Fibroblast of mammary gland (primary cell): Measurements from ENCODE around the gene BTBD3.

Source experiments
- DNase-seq: peaks from one replicate; pipeline ENCODE4 v3.0.0-alpha.2; 2010; ENCODE audit warnings: low read depth
- H3K4me3 ChIP-seq: 2 replicates; pipeline ENCODE4 v1.5.1; 2011; ENCODE audit warnings: low read depth, mild to moderate bottlenecking, low read length, moderate library complexity; ENCODE audit not compliant: control insufficient read depth
- TF ChIP-seq, protein P1 (sequence below): conservative IDR thresholded peaks from 2 replicates; pipeline ENCODE4 v1.5.1; 2011; ENCODE audit warnings: low read depth, low read length, inconsistent platforms; ENCODE audit not compliant: control insufficient read depth, insufficient read depth

The BTBD3 gene

DNA sequence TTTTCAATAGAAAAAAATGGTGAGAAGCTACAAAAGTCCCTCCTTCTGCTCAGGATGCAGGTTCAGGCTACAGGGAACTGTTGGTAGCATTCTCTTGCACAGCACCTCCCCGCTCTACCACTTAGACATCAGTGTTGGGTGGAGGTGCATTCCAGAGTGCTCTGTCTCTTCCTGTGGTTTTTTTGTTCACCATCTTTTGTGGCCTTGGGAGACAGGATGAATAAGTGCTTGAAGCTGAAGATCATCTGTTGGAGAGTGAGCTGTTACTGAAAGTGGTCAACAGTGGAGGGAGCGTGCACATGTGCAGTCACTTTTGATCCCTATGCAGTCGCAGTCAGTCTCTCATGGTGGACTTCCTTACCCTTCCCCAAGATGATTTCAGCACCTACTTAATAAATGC, 16.6 kb upstream of the BTBD3 start:
- TF ChIP-seq, protein P1, sequence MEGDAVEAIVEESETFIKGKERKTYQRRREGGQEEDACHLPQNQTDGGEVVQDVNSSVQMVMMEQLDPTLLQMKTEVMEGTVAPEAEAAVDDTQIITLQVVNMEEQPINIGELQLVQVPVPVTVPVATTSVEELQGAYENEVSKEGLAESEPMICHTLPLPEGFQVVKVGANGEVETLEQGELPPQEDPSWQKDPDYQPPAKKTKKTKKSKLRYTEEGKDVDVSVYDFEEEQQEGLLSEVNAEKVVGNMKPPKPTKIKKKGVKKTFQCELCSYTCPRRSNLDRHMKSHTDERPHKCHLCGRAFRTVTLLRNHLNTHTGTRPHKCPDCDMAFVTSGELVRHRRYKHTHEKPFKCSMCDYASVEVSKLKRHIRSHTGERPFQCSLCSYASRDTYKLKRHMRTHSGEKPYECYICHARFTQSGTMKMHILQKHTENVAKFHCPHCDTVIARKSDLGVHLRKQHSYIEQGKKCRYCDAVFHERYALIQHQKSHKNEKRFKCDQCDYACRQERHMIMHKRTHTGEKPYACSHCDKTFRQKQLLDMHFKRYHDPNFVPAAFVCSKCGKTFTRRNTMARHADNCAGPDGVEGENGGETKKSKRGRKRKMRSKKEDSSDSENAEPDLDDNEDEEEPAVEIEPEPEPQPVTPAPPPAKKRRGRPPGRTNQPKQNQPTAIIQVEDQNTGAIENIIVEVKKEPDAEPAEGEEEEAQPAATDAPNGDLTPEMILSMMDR: no peak
- H3K4me3 ChIP-seq: no peak overlapping the region
- peak; percentile 89 for DNase-seq

DNA sequence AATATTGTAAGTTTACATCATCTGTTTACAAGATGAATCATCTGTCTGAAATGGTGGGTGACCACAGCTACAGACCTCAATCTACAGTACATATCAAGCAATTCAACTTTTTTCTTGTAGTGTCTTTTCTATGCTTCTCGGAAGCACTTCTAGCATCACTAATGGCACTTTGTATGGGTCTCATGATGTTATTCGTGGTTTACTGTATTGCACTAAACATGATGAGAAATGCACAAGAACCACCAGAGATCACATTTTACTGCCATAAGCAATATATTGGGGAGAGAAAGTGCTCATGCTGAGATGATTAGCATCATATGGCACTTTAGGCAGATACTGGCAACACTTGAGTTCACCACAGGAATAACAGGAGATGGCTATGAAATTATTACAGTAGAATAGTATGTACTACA, 15.4 kb upstream of the BTBD3 start:
- H3K4me3 ChIP-seq: no peak overlapping the region
- peak; percentile 84 for DNase-seq
- TF ChIP-seq, protein P1: no peak

DNA sequence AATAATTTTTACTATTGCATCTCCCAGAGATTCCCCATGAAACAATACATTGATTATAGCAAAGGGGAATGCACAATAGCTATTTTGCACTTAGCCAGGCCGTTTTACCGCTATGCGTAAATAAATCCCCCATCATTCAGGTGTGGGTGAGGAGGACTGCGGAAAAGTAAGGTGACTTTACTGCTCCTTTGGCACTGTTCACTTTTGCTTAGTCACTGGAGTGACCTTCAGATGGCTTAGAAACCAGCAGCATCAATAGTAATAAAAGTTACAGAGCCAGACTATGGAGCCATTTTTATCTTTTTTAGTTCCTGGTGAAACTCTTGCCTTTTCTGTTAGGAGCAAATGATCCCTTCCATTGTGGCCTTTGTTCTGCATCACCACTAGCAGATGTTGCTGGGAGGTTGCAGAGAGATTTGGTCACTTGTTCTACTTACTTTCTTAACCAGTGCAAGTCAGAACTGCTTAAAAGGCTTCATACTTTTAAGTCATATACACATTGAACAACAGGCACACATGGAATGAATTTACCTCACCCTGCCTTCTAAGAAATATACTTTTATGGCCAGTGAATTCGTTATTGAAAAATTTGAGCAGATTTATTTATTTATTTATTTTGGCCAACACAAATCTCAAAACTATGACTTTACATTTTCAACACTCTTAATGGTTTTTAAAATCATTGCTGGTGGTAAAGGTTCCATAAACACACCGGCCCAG, 12.1 kb upstream of the BTBD3 start:
- TF ChIP-seq, protein P1: no peak
- no peak overlapping the region for H3K4me3 ChIP-seq
- DNase-seq: no peak

DNA sequence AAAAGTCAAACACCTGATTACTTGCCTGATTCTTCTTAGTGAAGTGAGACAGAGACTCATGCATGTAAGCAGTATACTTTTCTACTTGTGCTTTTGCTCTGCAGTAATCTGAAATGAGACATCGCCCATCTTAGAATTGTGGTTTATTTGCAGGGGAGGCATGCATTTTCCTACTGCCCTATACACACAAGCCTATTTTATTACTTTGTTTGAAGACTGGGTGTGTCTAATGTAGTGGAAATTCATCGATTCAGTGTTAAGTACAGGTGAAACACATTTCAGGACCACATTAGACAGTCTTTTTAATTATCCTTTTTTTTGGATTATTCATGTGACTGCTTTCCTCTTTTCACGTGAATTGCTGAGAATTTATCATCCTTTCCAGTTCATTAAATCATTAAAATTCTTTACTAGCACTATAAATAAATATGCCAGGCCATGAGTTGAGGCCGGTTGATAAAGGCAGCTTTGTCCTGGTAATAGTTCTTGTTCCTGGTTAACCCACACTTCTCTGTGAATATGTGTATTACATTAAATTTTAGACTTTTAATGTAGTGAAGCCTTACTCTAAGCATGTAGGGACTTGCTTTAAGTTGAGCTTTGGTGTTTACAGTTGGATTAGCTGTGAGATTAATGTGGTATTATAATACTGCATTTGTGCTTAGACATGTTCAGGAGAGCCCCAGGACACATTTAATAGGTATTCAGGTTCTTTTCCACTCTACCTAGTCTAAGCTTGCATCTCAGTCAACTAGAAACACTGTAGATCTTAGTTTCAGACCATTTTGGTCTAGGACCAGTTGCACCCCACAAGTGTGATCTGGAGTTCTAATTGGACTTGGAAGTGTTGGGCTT, 10.8 kb upstream of the BTBD3 start:
- H3K4me3 ChIP-seq: no peak overlapping the region
- no peak for DNase-seq
- TF ChIP-seq, protein P1: no peak

DNA sequence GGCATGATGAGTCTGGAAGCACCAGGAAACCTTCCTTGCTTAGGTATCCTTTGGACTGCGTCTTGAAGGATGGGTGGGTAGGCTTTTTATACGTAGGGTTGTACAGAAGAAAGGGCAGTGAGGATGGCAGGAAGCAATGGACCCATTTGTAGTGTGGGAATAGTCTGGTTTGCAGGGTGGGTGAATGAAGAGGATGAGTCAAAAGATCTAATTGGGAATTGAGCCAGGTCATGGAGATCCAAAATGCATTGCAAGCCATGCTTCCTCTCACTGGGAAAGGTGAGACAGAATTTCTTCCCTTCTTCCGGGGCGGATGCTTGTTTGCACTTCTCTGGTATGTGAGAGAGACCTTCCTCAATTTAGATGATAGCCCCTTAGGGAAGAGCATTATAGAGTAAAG, 10.1 kb upstream of the BTBD3 start:
- TF ChIP-seq, protein P1: no peak
- H3K4me3 ChIP-seq: no peak overlapping the region
- DNase-seq: peak; percentile 61

DNA sequence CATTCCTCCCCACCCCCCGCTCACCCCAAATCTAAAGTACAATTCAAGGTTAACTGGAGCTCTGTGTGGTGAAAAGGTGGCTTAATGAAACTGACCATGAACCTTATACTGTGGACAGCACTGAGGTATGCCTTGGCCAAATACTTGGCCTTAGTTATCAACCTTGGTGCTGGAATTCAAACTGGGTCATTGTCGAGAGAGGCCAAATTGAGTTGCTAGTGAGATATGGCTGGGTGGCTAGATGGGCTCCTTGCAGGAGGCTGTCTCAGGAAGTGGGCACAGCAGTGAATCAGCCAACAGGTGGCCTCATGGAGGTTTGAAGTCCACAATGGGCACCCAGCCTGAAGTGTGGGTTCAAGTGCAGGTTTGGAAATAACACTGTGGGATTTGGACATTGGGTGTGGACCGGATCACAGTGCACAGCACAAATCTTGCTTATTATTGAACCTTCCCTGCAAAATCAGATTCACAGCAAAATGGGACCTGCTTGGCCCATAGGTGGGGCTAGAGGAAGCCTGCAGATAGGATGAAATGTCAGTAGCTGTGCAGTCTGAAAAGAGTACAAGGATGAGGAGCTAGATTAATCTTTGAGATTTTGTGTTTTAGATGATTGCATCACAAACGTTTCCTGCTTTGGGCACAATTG, 5.6 kb upstream of the BTBD3 start:
- TF ChIP-seq, protein P1: peak; percentile 53
- peak; percentile 24 for DNase-seq
- no peak overlapping the region for H3K4me3 ChIP-seq
